Sigmoid colon (tissue), 7 donors: Measurements from ENCODE around the gene ITGB1. TPM values are rescaled to one million over a fixed set of nuclear protein-coding genes. Genes with fewer than 3 reads are reported as not detected.

ENCODE experiments used
- DNase-seq: peaks from one replicate; pipeline ENCODE4 v3.0.0-alpha.2; 2019
- H3K27ac ChIP-seq, 4 donors: fragments of 200-600 bp; sonication (generic); one replicate each; pipeline ENCODE4 v1.5.1; 2016 to 2019; ENCODE audit warnings: mild to moderate bottlenecking in 1 of 4
- H3K27me3 ChIP-seq, 3 donors: fragments of 200-600 bp; sonication (generic); one replicate each; pipeline ENCODE4 v1.5.1; 2019; ENCODE audit warnings: mild to moderate bottlenecking in 1 of 3
- H3K36me3 ChIP-seq, 4 donors: fragments of 200-600 bp; sonication (generic); one replicate each; pipeline ENCODE4 v1.5.1; 2016 to 2019
- H3K4me1 ChIP-seq, 4 donors: fragments of 200-600 bp; sonication (generic); one replicate each; pipeline ENCODE4 v1.5.1; 2017 to 2019
- H3K4me3 ChIP-seq, 4 donors: fragments of 200-600 bp; sonication (generic); one replicate each; pipeline ENCODE4 v1.5.1; 2017 to 2019; ENCODE audit warnings: mild to moderate bottlenecking in 2 of 4, moderate library complexity in 1 of 4
- H3K9me3 ChIP-seq, 4 donors: fragments of 200-600 bp in 3 of 4; sonication (generic) in 3 of 4; one replicate each; pipeline versions ENCODE4 v1.5.1 to v1.6.1; 2013 to 2019
- CTCF ChIP-seq, 4 experiments: fragments of 450-650 bp in 3 of 4; fragments of 200-600 bp in 1 of 4; IDR thresholded peaks; one replicate each; pipeline ENCODE4 v1.5.1; 2016 to 2019; ENCODE audit warnings: antibody characterized with exemption in 4 of 4, mild to moderate bottlenecking in 3 of 4, moderate library complexity in 2 of 4
- EP300 ChIP-seq, 4 donors: sonication (generic); formaldehyde crosslinking; IDR thresholded peaks; one replicate each; pipeline ENCODE4 v1.6.1; 2017; ENCODE audit warnings: antibody characterized with exemption in 4 of 4
- POLR2A ChIP-seq, 2 donors: fragments of 450-650 bp; IDR thresholded peaks; one replicate each; pipeline ENCODE4 v1.6.1; 2016; ENCODE audit warnings: antibody characterized with exemption in 2 of 2, mild to moderate bottlenecking in 2 of 2, moderate library complexity in 2 of 2
- POLR2AphosphoS5 ChIP-seq, 4 donors: sonication (generic); formaldehyde crosslinking; IDR thresholded peaks; one replicate each; pipeline ENCODE4 v1.6.1; 2017; ENCODE audit warnings: antibody characterized with exemption in 4 of 4
- WGBS, 2 donors: extraction: QIAGEN DNeasy Blood & Tissue Kit; methylation state at CpG; one replicate each; pipeline ENCODE4 v1.1.7; 2013; 5-methylcytosine and 5-hydroxymethylcytosine counted together
- intact Hi-C: fragments of 100-400 bp; cut with DNase I; formaldehyde crosslinking; loops from one replicate; pipeline ENCODE4 v1.15.1; 2023
- polyA plus RNA-seq, 3 donors: library from polyadenylated mRNA; stranded (reverse); fragments of 200-250 nt; gene quantifications; one replicate each; pipeline ENCODE4 v1.2.3, GENCODE V29; 2013
- total RNA-seq, 4 donors: library from RNA; depleted of rRNA; stranded (reverse); fragments of >200 nt; gene quantifications; one replicate each; pipeline ENCODE4 v1.1.0, GENCODE V29; 2016
- donor health status: healthy with polysubstance abuse.
- donor health status: Bipolar disorder and iron deficiency.
- donor health status: healthy.

The ITGB1 gene
- total and polyA plus RNA-seq, 7 donors: 43.8 to 1,360 (median 588) TPM

GRCh38 chr10:32854435-32854834 lies 103.6 kb downstream of the ITGB1 start:
- no peaks in the 10 kb centered on the region for H3K36me3 ChIP-seq
- no peak for DNase-seq
- 66 to 73% methylated on average over 2 of the region's 2 CpGs for WGBS, 2 donors
- H3K27ac ChIP-seq: no peak overlapping the region
- intact Hi-C loops: no loop called here
- no peaks in the 10 kb centered on the region for H3K27me3 ChIP-seq
- no peak for TF ChIP-seq CTCF (IDR thresholded peaks at IDR 0.05)
- no peak for TF ChIP-seq POLR2A (IDR thresholded peaks at IDR 0.05)
- no peak for TF ChIP-seq POLR2AphosphoS5 (IDR thresholded peaks at IDR 0.05)
- TF ChIP-seq EP300 (IDR thresholded peaks at IDR 0.05): no peak
- H3K4me3 ChIP-seq: no peak overlapping the region
- H3K4me1 ChIP-seq: no peaks in the 10 kb centered on the region
- no peaks in the 10 kb centered on the region for H3K9me3 ChIP-seq

GRCh38 chr10:32851301-32851700 lies 106.7 kb downstream of the ITGB1 start:
- WGBS, 2 donors: 0 to 43% methylated on average over 1 of the region's 1 CpG
- Histone ChIP-seq H3K9me3 (no peaks in the 10 kb centered on the region), H3K4me3 (no peak overlapping the region), H3K27me3 (no peaks in the 10 kb centered on the region), H3K4me1 (no peaks in the 10 kb centered on the region), H3K27ac (no peak overlapping the region), H3K36me3 (no peaks in the 10 kb centered on the region)
- intact Hi-C loops: no loop called here
- TF ChIP-seq CTCF (IDR thresholded peaks at IDR 0.05) (no peak), EP300 (IDR thresholded peaks at IDR 0.05) (no peak), POLR2AphosphoS5 (IDR thresholded peaks at IDR 0.05) (no peak), POLR2A (IDR thresholded peaks at IDR 0.05) (no peak)
- DNase-seq: no peak
